GM23338 (cell line): ENCODE measurements around the gene HAT1. TPM values are rescaled to one million over a fixed set of nuclear protein-coding genes. Genes with fewer than 3 reads are reported as not detected.

Source experiments
- ATAC-seq: fragments of 200-7000 bp; cut with Tn5 transposase; 3 replicates; pipeline ENCODE4 v1.9.1; 2020
- DNase-seq: peaks from one replicate; pipeline ENCODE4 v3.0.0-alpha.2; 2015; ENCODE audit warnings: low spot score
- H2AFZ ChIP-seq: fragments of 200-600 bp; sonication (generic); 2 replicates; pipeline ENCODE4 v1.8.0; 2016; ENCODE audit warnings: antibody characterized with exemption, mild to moderate bottlenecking, moderate library complexity
- H3F3A ChIP-seq: fragments of 200-600 bp; sonication (generic); replicated peaks from 2 replicates; pipeline ENCODE4 v1.8.0; 2017; ENCODE audit warnings: antibody characterized with exemption, mixed run types, low read depth
- H3K27ac ChIP-seq: fragments of 200-600 bp; sonication (generic); 2 replicates; pipeline ENCODE4 v1.6.1; 2016; ENCODE audit warnings: low read depth
- H3K27me3 ChIP-seq: fragments of 200-600 bp; sonication (generic); 2 replicates; pipeline ENCODE4 v1.8.0; 2016; ENCODE audit warnings: mild to moderate bottlenecking, mixed run types, moderate library complexity; ENCODE audit not compliant: insufficient read depth
- H3K36me3 ChIP-seq: fragments of 200-600 bp; sonication (generic); 2 replicates; pipeline ENCODE4 v1.8.0; 2016; ENCODE audit warnings: mild to moderate bottlenecking; ENCODE audit not compliant: insufficient read depth
- H3K4me1 ChIP-seq: fragments of 200-600 bp; sonication (generic); 2 replicates; pipeline ENCODE4 v1.8.0; 2016; ENCODE audit warnings: mild to moderate bottlenecking, moderate library complexity; ENCODE audit not compliant: insufficient read depth
- H3K4me2 ChIP-seq: fragments of 200-600 bp; sonication (generic); 2 replicates; pipeline ENCODE4 v1.7.1; 2017; ENCODE audit warnings: mixed run types
- H3K4me3 ChIP-seq: fragments of 200-600 bp; sonication (generic); 2 replicates; pipeline ENCODE4 v1.6.1; 2016; ENCODE audit warnings: mixed run types
- H3K79me2 ChIP-seq: fragments of 200-600 bp; sonication (generic); replicated peaks from 2 replicates; pipeline ENCODE4 v1.8.0; 2017; ENCODE audit warnings: mild to moderate bottlenecking; ENCODE audit not compliant: insufficient read depth
- H3K9me2 ChIP-seq: fragments of 200-600 bp; sonication (generic); 2 replicates; pipeline ENCODE4 v1.8.0; 2017; ENCODE audit not compliant: insufficient read depth
- H4K20me1 ChIP-seq: fragments of 200-600 bp; sonication (generic); replicated peaks from 2 replicates; pipeline ENCODE4 v1.8.0; 2017; ENCODE audit warnings: mild to moderate bottlenecking; ENCODE audit not compliant: insufficient read depth
- H3K27ac Mint-ChIP-seq: 2 replicates; pipeline ENCODE4 v1.8.0; 2020; ENCODE audit warnings: inconsistent platforms, mild to moderate bottlenecking, moderate library complexity, mixed read lengths
- H3K27me3 Mint-ChIP-seq: 3 replicates; pipeline ENCODE4 v1.8.0; 2022; ENCODE audit warnings: low read depth, mild to moderate bottlenecking, moderate library complexity, mixed read lengths, inconsistent platforms; ENCODE audit not compliant: insufficient read depth, poor library complexity
- H3K36me3 Mint-ChIP-seq: 3 replicates; pipeline ENCODE4 v1.8.0; 2021; ENCODE audit warnings: low read depth, mild to moderate bottlenecking, inconsistent platforms, moderate library complexity, mixed read lengths
- H3K4me1 Mint-ChIP-seq: 3 replicates; pipeline ENCODE4 v1.8.0; 2020; ENCODE audit warnings: mild to moderate bottlenecking, inconsistent platforms, mixed read lengths
- H3K4me3 Mint-ChIP-seq: 3 replicates; pipeline ENCODE4 v1.8.0; 2021; ENCODE audit warnings: moderate library complexity, mild to moderate bottlenecking, inconsistent platforms, mixed read lengths
- H3K9me3 Mint-ChIP-seq: 3 replicates; pipeline ENCODE4 v1.8.0; 2020; ENCODE audit warnings: moderate library complexity, mild to moderate bottlenecking, inconsistent platforms, mixed read lengths
- CREB1 ChIP-seq: fragments of 250-450 bp; sonication (Bioruptor Pico); IDR thresholded peaks from 2 replicates; pipeline ENCODE4 v1.5.0; 2020; ENCODE audit warnings: low read depth, mild to moderate bottlenecking, moderate library complexity
- EZH2 ChIP-seq: fragments of 200-600 bp; sonication (generic); IDR thresholded peaks from one replicate; pipeline ENCODE4 v1.8.0; 2017; ENCODE audit warnings: antibody characterized with exemption, mild to moderate bottlenecking, low read depth; ENCODE audit not compliant: unreplicated experiment
- EZH2phosphoT487 ChIP-seq: fragments of 200-600 bp; sonication (generic); IDR thresholded peaks from one replicate; pipeline ENCODE4 v1.8.1; 2018; ENCODE audit warnings: antibody characterized with exemption; ENCODE audit not compliant: unreplicated experiment
- JUNB ChIP-seq: IDR thresholded peaks from one replicate; pipeline ENCODE4 v1.6.1; 2016; ENCODE audit warnings: antibody characterized with exemption; ENCODE audit not compliant: unreplicated experiment
- NANOG ChIP-seq: IDR thresholded peaks from 2 replicates; pipeline ENCODE4 v1.6.1; 2016; ENCODE audit warnings: antibody characterized with exemption, borderline replicate concordance
- POLR2AphosphoS5 ChIP-seq: IDR thresholded peaks from 2 replicates; pipeline ENCODE4 v1.6.1; 2016; ENCODE audit warnings: antibody characterized with exemption, low read depth
- STAT1 ChIP-seq: IDR thresholded peaks from one replicate; pipeline ENCODE4 v1.6.1; 2016; ENCODE audit warnings: antibody characterized with exemption; ENCODE audit not compliant: unreplicated experiment
- ZNF114 ChIP-seq: fragments of 250-450 bp; sonication (Bioruptor Pico); IDR thresholded peaks from 2 replicates; pipeline ENCODE4 v1.5.0; 2020; ENCODE audit warnings: mild to moderate bottlenecking, moderate library complexity
- ZNF331 ChIP-seq: fragments of 250-450 bp; sonication (Bioruptor Pico); IDR thresholded peaks from 2 replicates; pipeline ENCODE4 v1.5.0; 2020; ENCODE audit warnings: low read depth, mild to moderate bottlenecking, moderate library complexity
- polyA plus RNA-seq: library from polyadenylated mRNA; unstranded; fragments of >200 nt; fragmentation: Nextera tagmentation; extraction: Ambion mirVana; gene quantifications from 2 replicates; pipeline ENCODE4 v1.2.1, GENCODE V29; 2016
- total RNA-seq: library from RNA; depleted of rRNA; stranded (reverse); fragments of >200 nt; shearing (Covaris generic); gene quantifications from 2 replicates; pipeline ENCODE4 v1.2.3, GENCODE V29; 2014
- TF ChIP-seq, protein P1 (sequence below): IDR thresholded peaks from one replicate; pipeline ENCODE4 v1.6.1; 2018; ENCODE audit warnings: antibody characterized with exemption; ENCODE audit not compliant: unreplicated experiment
- TF ChIP-seq, protein P2 (sequence below): fragments of 250-450 bp; sonication (Bioruptor Pico); IDR thresholded peaks from 2 replicates; pipeline ENCODE4 v1.5.0; 2020; ENCODE audit warnings: mild to moderate bottlenecking, moderate library complexity
- TF ChIP-seq, protein P3 (sequence below): IDR thresholded peaks from 2 replicates; pipeline ENCODE4 v1.6.1; 2016; ENCODE audit warnings: antibody characterized with exemption
- TF ChIP-seq, protein P4 (sequence below), 2 experiments: fragments of 200-600 bp in 1 of 2; sonication (generic) in 1 of 2; conservative IDR thresholded peaks; 2 replicates each; pipeline versions ENCODE4 v1.5.1 to v1.6.1; 2016 to 2017; ENCODE audit warnings: antibody characterized with exemption in 2 of 2, low read depth in 2 of 2, mild to moderate bottlenecking in 2 of 2, moderate library complexity in 1 of 2

The HAT1 gene
- total and polyA plus RNA-seq, 2 experiments from 2014 or later, result 67.2 to 67.5 TPM

DNA sequence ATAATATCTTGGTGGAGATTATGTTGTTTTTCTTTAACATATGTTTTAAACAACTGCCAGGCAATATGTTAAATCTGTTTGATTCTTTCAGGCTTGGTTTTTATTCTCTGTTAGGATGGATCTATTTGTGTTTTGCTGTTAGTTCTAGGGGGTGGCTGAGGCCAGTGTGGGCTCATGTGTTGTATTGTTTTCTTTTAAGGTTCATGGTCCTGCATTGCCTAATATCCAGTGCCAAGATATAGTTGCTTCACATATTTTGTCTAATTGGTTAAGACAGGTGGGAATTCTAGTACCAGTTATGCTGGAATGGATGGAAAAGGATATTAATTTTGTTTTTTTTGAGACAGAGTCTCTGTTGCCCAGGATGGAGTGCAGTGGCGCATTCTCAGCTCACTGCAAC, 85.1 kb downstream of the HAT1 start:
- Histone ChIP-seq H2AFZ (no peak overlapping the region), H3K4me1 (peaks cover 8% of the 10 kb centered on the region), H3K79me2 (no peaks in the 10 kb centered on the region; the same call in 1 of the 2 replicates), H4K20me1 (0 out of 2 replicates have a peak, but pooled peaks cover 3% of the 10 kb centered on the region), H3K4me2 (no peak overlapping the region), H3K27me3 (no peaks in the 10 kb centered on the region), H3K36me3 (no peaks in the 10 kb centered on the region), H3K27ac (no peak overlapping the region), H3F3A (no peaks in the 10 kb centered on the region), H3K9me2 (no peaks in the 10 kb centered on the region), H3K4me3 (no peak overlapping the region)
- TF ChIP-seq STAT1 (no peak), ZNF114 (CRISPR knock-in tag) (no peak), ZNF331 (CRISPR knock-in tag) (no peak), EZH2 (no peak), NANOG (no peak), POLR2AphosphoS5 (no peak), CREB1 (CRISPR knock-in tag) (no peak), EZH2phosphoT487 (no peak), JUNB (no peak)
- TF ChIP-seq, protein P1, sequence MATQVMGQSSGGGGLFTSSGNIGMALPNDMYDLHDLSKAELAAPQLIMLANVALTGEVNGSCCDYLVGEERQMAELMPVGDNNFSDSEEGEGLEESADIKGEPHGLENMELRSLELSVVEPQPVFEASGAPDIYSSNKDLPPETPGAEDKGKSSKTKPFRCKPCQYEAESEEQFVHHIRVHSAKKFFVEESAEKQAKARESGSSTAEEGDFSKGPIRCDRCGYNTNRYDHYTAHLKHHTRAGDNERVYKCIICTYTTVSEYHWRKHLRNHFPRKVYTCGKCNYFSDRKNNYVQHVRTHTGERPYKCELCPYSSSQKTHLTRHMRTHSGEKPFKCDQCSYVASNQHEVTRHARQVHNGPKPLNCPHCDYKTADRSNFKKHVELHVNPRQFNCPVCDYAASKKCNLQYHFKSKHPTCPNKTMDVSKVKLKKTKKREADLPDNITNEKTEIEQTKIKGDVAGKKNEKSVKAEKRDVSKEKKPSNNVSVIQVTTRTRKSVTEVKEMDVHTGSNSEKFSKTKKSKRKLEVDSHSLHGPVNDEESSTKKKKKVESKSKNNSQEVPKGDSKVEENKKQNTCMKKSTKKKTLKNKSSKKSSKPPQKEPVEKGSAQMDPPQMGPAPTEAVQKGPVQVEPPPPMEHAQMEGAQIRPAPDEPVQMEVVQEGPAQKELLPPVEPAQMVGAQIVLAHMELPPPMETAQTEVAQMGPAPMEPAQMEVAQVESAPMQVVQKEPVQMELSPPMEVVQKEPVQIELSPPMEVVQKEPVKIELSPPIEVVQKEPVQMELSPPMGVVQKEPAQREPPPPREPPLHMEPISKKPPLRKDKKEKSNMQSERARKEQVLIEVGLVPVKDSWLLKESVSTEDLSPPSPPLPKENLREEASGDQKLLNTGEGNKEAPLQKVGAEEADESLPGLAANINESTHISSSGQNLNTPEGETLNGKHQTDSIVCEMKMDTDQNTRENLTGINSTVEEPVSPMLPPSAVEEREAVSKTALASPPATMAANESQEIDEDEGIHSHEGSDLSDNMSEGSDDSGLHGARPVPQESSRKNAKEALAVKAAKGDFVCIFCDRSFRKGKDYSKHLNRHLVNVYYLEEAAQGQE, result no peak
- TF ChIP-seq, protein P2, sequence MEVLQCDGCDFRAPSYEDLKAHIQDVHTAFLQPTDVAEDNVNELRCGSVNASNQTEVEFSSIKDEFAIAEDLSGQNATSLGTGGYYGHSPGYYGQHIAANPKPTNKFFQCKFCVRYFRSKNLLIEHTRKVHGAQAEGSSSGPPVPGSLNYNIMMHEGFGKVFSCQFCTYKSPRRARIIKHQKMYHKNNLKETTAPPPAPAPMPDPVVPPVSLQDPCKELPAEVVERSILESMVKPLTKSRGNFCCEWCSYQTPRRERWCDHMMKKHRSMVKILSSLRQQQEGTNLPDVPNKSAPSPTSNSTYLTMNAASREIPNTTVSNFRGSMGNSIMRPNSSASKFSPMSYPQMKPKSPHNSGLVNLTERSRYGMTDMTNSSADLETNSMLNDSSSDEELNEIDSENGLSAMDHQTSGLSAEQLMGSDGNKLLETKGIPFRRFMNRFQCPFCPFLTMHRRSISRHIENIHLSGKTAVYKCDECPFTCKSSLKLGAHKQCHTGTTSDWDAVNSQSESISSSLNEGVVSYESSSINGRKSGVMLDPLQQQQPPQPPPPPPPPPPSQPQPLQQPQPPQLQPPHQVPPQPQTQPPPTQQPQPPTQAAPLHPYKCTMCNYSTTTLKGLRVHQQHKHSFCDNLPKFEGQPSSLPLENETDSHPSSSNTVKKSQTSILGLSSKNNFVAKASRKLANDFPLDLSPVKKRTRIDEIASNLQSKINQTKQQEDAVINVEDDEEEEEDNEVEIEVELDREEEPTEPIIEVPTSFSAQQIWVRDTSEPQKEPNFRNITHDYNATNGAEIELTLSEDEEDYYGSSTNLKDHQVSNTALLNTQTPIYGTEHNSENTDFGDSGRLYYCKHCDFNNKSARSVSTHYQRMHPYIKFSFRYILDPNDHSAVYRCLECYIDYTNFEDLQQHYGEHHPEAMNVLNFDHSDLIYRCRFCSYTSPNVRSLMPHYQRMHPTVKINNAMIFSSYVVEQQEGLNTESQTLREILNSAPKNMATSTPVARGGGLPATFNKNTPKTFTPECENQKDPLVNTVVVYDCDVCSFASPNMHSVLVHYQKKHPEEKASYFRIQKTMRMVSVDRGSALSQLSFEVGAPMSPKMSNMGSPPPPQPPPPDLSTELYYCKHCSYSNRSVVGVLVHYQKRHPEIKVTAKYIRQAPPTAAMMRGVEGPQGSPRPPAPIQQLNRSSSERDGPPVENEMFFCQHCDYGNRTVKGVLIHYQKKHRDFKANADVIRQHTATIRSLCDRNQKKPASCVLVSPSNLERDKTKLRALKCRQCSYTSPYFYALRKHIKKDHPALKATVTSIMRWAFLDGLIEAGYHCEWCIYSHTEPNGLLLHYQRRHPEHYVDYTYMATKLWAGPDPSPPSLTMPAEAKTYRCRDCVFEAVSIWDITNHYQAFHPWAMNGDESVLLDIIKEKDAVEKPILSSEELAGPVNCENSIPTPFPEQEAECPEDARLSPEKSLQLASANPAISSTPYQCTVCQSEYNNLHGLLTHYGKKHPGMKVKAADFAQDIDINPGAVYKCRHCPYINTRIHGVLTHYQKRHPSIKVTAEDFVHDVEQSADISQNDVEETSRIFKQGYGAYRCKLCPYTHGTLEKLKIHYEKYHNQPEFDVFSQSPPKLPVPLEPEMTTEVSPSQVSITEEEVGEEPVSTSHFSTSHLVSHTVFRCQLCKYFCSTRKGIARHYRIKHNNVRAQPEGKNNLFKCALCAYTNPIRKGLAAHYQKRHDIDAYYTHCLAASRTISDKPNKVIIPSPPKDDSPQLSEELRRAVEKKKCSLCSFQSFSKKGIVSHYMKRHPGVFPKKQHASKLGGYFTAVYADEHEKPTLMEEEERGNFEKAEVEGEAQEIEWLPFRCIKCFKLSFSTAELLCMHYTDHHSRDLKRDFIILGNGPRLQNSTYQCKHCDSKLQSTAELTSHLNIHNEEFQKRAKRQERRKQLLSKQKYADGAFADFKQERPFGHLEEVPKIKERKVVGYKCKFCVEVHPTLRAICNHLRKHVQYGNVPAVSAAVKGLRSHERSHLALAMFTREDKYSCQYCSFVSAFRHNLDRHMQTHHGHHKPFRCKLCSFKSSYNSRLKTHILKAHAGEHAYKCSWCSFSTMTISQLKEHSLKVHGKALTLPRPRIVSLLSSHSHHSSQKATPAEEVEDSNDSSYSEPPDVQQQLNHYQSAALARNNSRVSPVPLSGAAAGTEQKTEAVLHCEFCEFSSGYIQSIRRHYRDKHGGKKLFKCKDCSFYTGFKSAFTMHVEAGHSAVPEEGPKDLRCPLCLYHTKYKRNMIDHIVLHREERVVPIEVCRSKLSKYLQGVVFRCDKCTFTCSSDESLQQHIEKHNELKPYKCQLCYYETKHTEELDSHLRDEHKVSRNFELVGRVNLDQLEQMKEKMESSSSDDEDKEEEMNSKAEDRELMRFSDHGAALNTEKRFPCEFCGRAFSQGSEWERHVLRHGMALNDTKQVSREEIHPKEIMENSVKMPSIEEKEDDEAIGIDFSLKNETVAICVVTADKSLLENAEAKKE (CRISPR knock-in tag), result no peak
- TF ChIP-seq, protein P3, sequence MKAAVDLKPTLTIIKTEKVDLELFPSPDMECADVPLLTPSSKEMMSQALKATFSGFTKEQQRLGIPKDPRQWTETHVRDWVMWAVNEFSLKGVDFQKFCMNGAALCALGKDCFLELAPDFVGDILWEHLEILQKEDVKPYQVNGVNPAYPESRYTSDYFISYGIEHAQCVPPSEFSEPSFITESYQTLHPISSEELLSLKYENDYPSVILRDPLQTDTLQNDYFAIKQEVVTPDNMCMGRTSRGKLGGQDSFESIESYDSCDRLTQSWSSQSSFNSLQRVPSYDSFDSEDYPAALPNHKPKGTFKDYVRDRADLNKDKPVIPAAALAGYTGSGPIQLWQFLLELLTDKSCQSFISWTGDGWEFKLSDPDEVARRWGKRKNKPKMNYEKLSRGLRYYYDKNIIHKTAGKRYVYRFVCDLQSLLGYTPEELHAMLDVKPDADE, result no peak
- TF ChIP-seq, protein P4, sequence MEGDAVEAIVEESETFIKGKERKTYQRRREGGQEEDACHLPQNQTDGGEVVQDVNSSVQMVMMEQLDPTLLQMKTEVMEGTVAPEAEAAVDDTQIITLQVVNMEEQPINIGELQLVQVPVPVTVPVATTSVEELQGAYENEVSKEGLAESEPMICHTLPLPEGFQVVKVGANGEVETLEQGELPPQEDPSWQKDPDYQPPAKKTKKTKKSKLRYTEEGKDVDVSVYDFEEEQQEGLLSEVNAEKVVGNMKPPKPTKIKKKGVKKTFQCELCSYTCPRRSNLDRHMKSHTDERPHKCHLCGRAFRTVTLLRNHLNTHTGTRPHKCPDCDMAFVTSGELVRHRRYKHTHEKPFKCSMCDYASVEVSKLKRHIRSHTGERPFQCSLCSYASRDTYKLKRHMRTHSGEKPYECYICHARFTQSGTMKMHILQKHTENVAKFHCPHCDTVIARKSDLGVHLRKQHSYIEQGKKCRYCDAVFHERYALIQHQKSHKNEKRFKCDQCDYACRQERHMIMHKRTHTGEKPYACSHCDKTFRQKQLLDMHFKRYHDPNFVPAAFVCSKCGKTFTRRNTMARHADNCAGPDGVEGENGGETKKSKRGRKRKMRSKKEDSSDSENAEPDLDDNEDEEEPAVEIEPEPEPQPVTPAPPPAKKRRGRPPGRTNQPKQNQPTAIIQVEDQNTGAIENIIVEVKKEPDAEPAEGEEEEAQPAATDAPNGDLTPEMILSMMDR (conservative IDR thresholded peaks at IDR 0.05; ENCODE audit: low read depth in 2 of 2), result no peak
- H3K36me3 Mint-ChIP-seq, result no peaks in the 10 kb centered on the region
- no peak overlapping the region for H3K4me3 Mint-ChIP-seq
- H3K9me3 Mint-ChIP-seq, result no peaks in the 10 kb centered on the region
- ATAC-seq (no peak), DNase-seq (no peak)
- H3K4me1 Mint-ChIP-seq, result peaks cover 6% of the 10 kb centered on the region
- no peaks in the 10 kb centered on the region for H3K27me3 Mint-ChIP-seq
- no peak overlapping the region for H3K27ac Mint-ChIP-seq
